Ascending aorta (tissue), 2 donors: ENCODE results near the gene HOXD4. TPM values are rescaled to one million over a fixed set of nuclear protein-coding genes. Genes with fewer than 3 reads are reported as not detected.

Experiments used
- DNase-seq, 2 donors: peaks; one replicate each; pipeline ENCODE4 v3.0.0-alpha.2; 2019; ENCODE audit warnings: low spot score in 2 of 2
- H3K27ac ChIP-seq, 2 donors: fragments of 200-600 bp; sonication (generic); one replicate each; pipeline ENCODE4 v1.5.1; 2016 to 2017; ENCODE audit warnings: mild to moderate bottlenecking in 1 of 2
- H3K27me3 ChIP-seq: fragments of 200-600 bp; sonication (generic); one replicate; pipeline ENCODE4 v1.5.1; 2017
- H3K36me3 ChIP-seq, 2 donors: fragments of 200-600 bp; sonication (generic); one replicate each; pipeline ENCODE4 v1.5.1; 2016
- H3K4me1 ChIP-seq, 2 donors: fragments of 200-600 bp; sonication (generic); one replicate each; pipeline ENCODE4 v1.5.1; 2016 to 2017; ENCODE audit warnings: mild to moderate bottlenecking in 1 of 2
- H3K4me3 ChIP-seq, 2 donors: fragments of 200-600 bp; sonication (generic); one replicate each; pipeline ENCODE4 v1.5.1; 2016 to 2017; ENCODE audit warnings: mild to moderate bottlenecking in 1 of 2
- H3K9me3 ChIP-seq, 2 donors: fragments of 200-600 bp; sonication (generic); one replicate each; pipeline ENCODE4 v1.5.1; 2016
- CTCF ChIP-seq, 3 experiments: fragments of 200-600 bp in 2 of 3; fragments of 450-650 bp in 1 of 3; sonication (generic) in 2 of 3; IDR thresholded peaks; one replicate each; pipeline ENCODE4 v1.5.1; 2016 to 2019; ENCODE audit warnings: antibody characterized with exemption in 3 of 3, mild to moderate bottlenecking in 1 of 3, moderate library complexity in 1 of 3
- intact Hi-C: fragments of 100-400 bp; cut with DNase I; formaldehyde crosslinking; loops from one replicate; pipeline ENCODE4 v1.15.1; 2023
- total RNA-seq: library from RNA; depleted of rRNA; stranded (reverse); fragments of >200 nt; gene quantifications from one replicate; pipeline ENCODE4 v1.1.0, GENCODE V29; 2016

The HOXD4 gene
- total RNA-seq, 1 donor from 2014 or later, result 13.6 TPM

GRCh38 chr2:176165370-176166050 is 14.2 kb downstream of the HOXD4 start:
- no peak for TF ChIP-seq CTCF (IDR thresholded peaks at IDR 0.05)
- H3K27me3 ChIP-seq, result no peaks in the 10 kb centered on the region
- intact Hi-C loops, result no loop called here
- H3K27ac ChIP-seq, result no peak overlapping the region
- peaks cover 0 to 4% of the 10 kb centered on the region in 2 donors for H3K4me1 ChIP-seq
- no peaks in the 10 kb centered on the region for H3K36me3 ChIP-seq
- no peak for DNase-seq
- H3K4me3 ChIP-seq, result no peak overlapping the region
- H3K9me3 ChIP-seq, result no peaks in the 10 kb centered on the region

- no peak overlapping the region for H3K4me3 ChIP-seq
- DNase-seq, result no peak
- intact Hi-C loops, result no loop called here
- no peaks in the 10 kb centered on the region for H3K27me3 ChIP-seq
- no peak overlapping the region for H3K27ac ChIP-seq
- H3K4me1 ChIP-seq, result peaks cover 0 to 4% of the 10 kb centered on the region in 2 donors
- H3K36me3 ChIP-seq, result no peaks in the 10 kb centered on the region
- no peak for TF ChIP-seq CTCF (IDR thresholded peaks at IDR 0.05)
- H3K9me3 ChIP-seq, result no peaks in the 10 kb centered on the region
Measured at GRCh38 chr2:176166272-176166671, 14.9 kb downstream of the HOXD4 start.

- no peak for DNase-seq
- H3K27me3 ChIP-seq, result peaks cover 5% of the 10 kb centered on the region
- intact Hi-C loops, result no loop called here
- peaks cover 0 to under 1% of the 10 kb centered on the region in 2 donors for H3K4me1 ChIP-seq
- no peaks in the 10 kb centered on the region for H3K36me3 ChIP-seq
- TF ChIP-seq CTCF (IDR thresholded peaks at IDR 0.05), result no peak
- H3K4me3 ChIP-seq, result no peak overlapping the region
- H3K27ac ChIP-seq, result no peak overlapping the region
- no peaks in the 10 kb centered on the region for H3K9me3 ChIP-seq
Measured at GRCh38 chr2:176167398-176167797, 16.0 kb downstream of the HOXD4 start.

GRCh38 chr2:176169181-176169580 is 17.8 kb downstream of the HOXD4 start:
- H3K9me3 ChIP-seq, result no peaks in the 10 kb centered on the region
- peak in 1 of 2 donors; percentile 47 for DNase-seq
- intact Hi-C loops, result no loop called here
- no peak overlapping the region for H3K27ac ChIP-seq
- H3K4me3 ChIP-seq, result no peak overlapping the region
- H3K4me1 ChIP-seq, result no peaks in the 10 kb centered on the region
- no peaks in the 10 kb centered on the region for H3K36me3 ChIP-seq
- TF ChIP-seq CTCF (IDR thresholded peaks at IDR 0.05), result no peak
- peaks cover 5% of the 10 kb centered on the region for H3K27me3 ChIP-seq

GRCh38 chr2:176169711-176170110 is 18.4 kb downstream of the HOXD4 start:
- Histone ChIP-seq H3K4me1 (no peaks in the 10 kb centered on the region), H3K4me3 (no peak overlapping the region), H3K27me3 (peaks cover 5% of the 10 kb centered on the region), H3K27ac (no peak overlapping the region), H3K9me3 (no peaks in the 10 kb centered on the region), H3K36me3 (no peaks in the 10 kb centered on the region)
- DNase-seq, result no peak
- intact Hi-C loops, result no loop called here
- TF ChIP-seq CTCF (IDR thresholded peaks at IDR 0.05), result no peak
